Astrocyte (in vitro differentiated cells and primary cell): ENCODE measurements around the gene PTPRU. TPM values are rescaled to one million over a fixed set of nuclear protein-coding genes. Genes with fewer than 3 reads are reported as not detected.

Experiments used
- DNase-seq: peaks from one replicate; pipeline ENCODE4 v3.0.0-alpha.2; 2010; ENCODE audit warnings: low read depth
- FAIRE-seq: peaks from 2 replicates; lab custom pipeline; 2011; peaks lifted over from hg19 to GRCh38; lab: Jason Lieb, UNC
- H2AFZ ChIP-seq: 2 replicates; pipeline ENCODE4 v1.6.0; 2012; ENCODE audit warnings: low read depth, low read length, inconsistent platforms
- H3K27ac ChIP-seq: 2 replicates; pipeline ENCODE4 v1.5.1; 2011; ENCODE audit warnings: low read depth, low read length, inconsistent platforms
- H3K27me3 ChIP-seq: 2 replicates; pipeline ENCODE4 v1.6.0; 2011; ENCODE audit warnings: low read length, inconsistent platforms; ENCODE audit not compliant: insufficient read depth
- H3K36me3 ChIP-seq: 2 replicates; pipeline ENCODE4 v1.5.1; 2011; ENCODE audit warnings: low read length, inconsistent platforms; ENCODE audit not compliant: insufficient read depth
- H3K4me1 ChIP-seq: 2 replicates; pipeline ENCODE4 v1.5.1; 2011; ENCODE audit warnings: low read length, inconsistent platforms; ENCODE audit not compliant: insufficient read depth
- H3K4me2 ChIP-seq: 2 replicates; pipeline ENCODE4 v1.6.0; 2012; ENCODE audit warnings: low read length, inconsistent platforms
- H3K4me3 ChIP-seq: 2 replicates; pipeline ENCODE4 v1.5.1; 2011; ENCODE audit warnings: low read depth, mild to moderate bottlenecking, low read length, inconsistent platforms; ENCODE audit not compliant: insufficient read depth
- H3K79me2 ChIP-seq: 2 replicates; pipeline ENCODE4 v1.6.0; 2012; ENCODE audit warnings: mild to moderate bottlenecking, low read length, inconsistent platforms; ENCODE audit not compliant: insufficient read depth
- H3K9ac ChIP-seq: 2 replicates; pipeline ENCODE4 v1.6.0; 2012; ENCODE audit warnings: mild to moderate bottlenecking, low read length, inconsistent platforms
- H3K9me3 ChIP-seq: 2 replicates; pipeline ENCODE4 v1.5.1; 2012; ENCODE audit warnings: low read depth, mild to moderate bottlenecking, low read length, inconsistent platforms; ENCODE audit not compliant: insufficient read depth
- H4K20me1 ChIP-seq: 2 replicates; pipeline ENCODE4 v1.6.0; 2012; ENCODE audit warnings: low read length, inconsistent platforms; ENCODE audit not compliant: insufficient read depth
- H3K27ac Mint-ChIP-seq: one replicate; pipeline ENCODE4 v1.8.0; 2021; ENCODE audit warnings: mild to moderate bottlenecking, mixed read lengths; ENCODE audit not compliant: unreplicated experiment
- H3K27me3 Mint-ChIP-seq: one replicate; pipeline ENCODE4 v1.8.0; 2021; ENCODE audit warnings: low read depth, mixed read lengths; ENCODE audit not compliant: unreplicated experiment
- H3K36me3 Mint-ChIP-seq: one replicate; pipeline ENCODE4 v1.8.0; 2021; ENCODE audit warnings: low read depth, mixed read lengths; ENCODE audit not compliant: unreplicated experiment
- H3K4me1 Mint-ChIP-seq: one replicate; pipeline ENCODE4 v1.8.0; 2021; ENCODE audit warnings: low read depth, mixed read lengths; ENCODE audit not compliant: unreplicated experiment
- H3K4me3 Mint-ChIP-seq: one replicate; pipeline ENCODE4 v1.8.0; 2021; ENCODE audit warnings: mild to moderate bottlenecking, moderate library complexity, mixed read lengths; ENCODE audit not compliant: unreplicated experiment
- H3K9me3 Mint-ChIP-seq: one replicate; pipeline ENCODE4 v1.8.0; 2021; ENCODE audit warnings: mild to moderate bottlenecking, mixed read lengths; ENCODE audit not compliant: unreplicated experiment
- CTCF ChIP-seq: IDR thresholded peaks from 2 replicates; pipeline ENCODE4 v1.5.1; 2011; ENCODE audit warnings: low read depth, mild to moderate bottlenecking, inconsistent platforms, low read length, moderate library complexity; ENCODE audit not compliant: insufficient read depth
- EZH2 ChIP-seq: IDR thresholded peaks from 2 replicates; pipeline ENCODE4 v1.6.1; 2012; ENCODE audit warnings: mild to moderate bottlenecking, low read length, inconsistent platforms; ENCODE audit not compliant: insufficient read depth
- total RNA-seq: library from RNA; stranded (reverse); gene quantifications from 2 replicates; pipeline ENCODE4 v1.2.1, GENCODE V29; 2021

Gene PTPRU
- total RNA-seq, 1 donor from 2014 or later, result 36.6 TPM

GRCh38 chr1:29255134-29255666 is 18.9 kb downstream of the PTPRU start:
- TF ChIP-seq CTCF (no peak), EZH2 (no peak)
- H3K4me3 Mint-ChIP-seq, result no peak overlapping the region
- Histone ChIP-seq H3K36me3 (no peaks in the 10 kb centered on the region), H3K4me2 (no peak overlapping the region), H3K9ac (no peak overlapping the region), H3K9me3 (no peaks in the 10 kb centered on the region), H3K27me3 (no peaks in the 10 kb centered on the region), H4K20me1 (peaks cover 14% of the 10 kb centered on the region), H2AFZ (no peak overlapping the region), H3K27ac (no peak overlapping the region), H3K79me2 (peaks cover 6% of the 10 kb centered on the region), H3K4me1 (peaks cover 41% of the 10 kb centered on the region), H3K4me3 (no peak overlapping the region)
- peaks cover 27% of the 10 kb centered on the region for H3K4me1 Mint-ChIP-seq
- no peak overlapping the region for H3K27ac Mint-ChIP-seq
- H3K9me3 Mint-ChIP-seq, result no peaks in the 10 kb centered on the region
- H3K36me3 Mint-ChIP-seq, result peaks cover 4% of the 10 kb centered on the region
- FAIRE-seq (no peak), DNase-seq (no peak)
- H3K27me3 Mint-ChIP-seq, result peaks cover 13% of the 10 kb centered on the region

- Mint-ChIP-seq H3K27ac (no peak overlapping the region), H3K36me3 (peaks cover 5% of the 10 kb centered on the region), H3K4me1 (peaks cover 24% of the 10 kb centered on the region), H3K27me3 (peaks cover 15% of the 10 kb centered on the region), H3K9me3 (no peaks in the 10 kb centered on the region), H3K4me3 (no peak overlapping the region)
- Histone ChIP-seq H3K4me3 (no peak overlapping the region), H3K4me1 (peaks cover 40% of the 10 kb centered on the region), H3K9ac (no peak overlapping the region), H4K20me1 (peaks cover 14% of the 10 kb centered on the region), H3K36me3 (no peaks in the 10 kb centered on the region), H3K27ac (no peak overlapping the region), H3K27me3 (no peaks in the 10 kb centered on the region), H3K9me3 (no peaks in the 10 kb centered on the region), H2AFZ (no peak overlapping the region), H3K4me2 (peak overlapping the region; percentile 64), H3K79me2 (peaks cover 3% of the 10 kb centered on the region)
- TF ChIP-seq EZH2 (no peak), CTCF (no peak)
- FAIRE-seq (no peak), DNase-seq (no peak)
These were observed 20.1 kb downstream of the PTPRU start for GRCh38 chr1:29256394-29256793.
